Natural killer cell treated with Interleukin-12 subunit alpha and Interleukin-12 subunit beta and Interleukin-15 and Interleukin-18, amount 100 ng/mL, for 72 hours (primary cell): ENCODE measurements around the gene ATP1A2. TPM values are rescaled to one million over a fixed set of nuclear protein-coding genes. Genes with fewer than 3 reads are reported as not detected.

Source experiments
- ATAC-seq, 2 donors: fragments of 150-1000 bp; cut with Tn5 transposase in 1 of 2; sonication (Bioruptor Pico), chemical (Tn5 transposase) in 1 of 2; 2 replicates each; pipeline ENCODE4 v1.10.0; 2021
- DNase-seq: peaks from one replicate; pipeline ENCODE4 v3.0.0; 2022; ENCODE audit warnings: low spot score
- H3K27ac Mint-ChIP-seq, 2 donors: 1 replicate in 1 of 2; 2 replicates in 1 of 2; pipeline ENCODE4 v1.8.0; 2022; ENCODE audit warnings: mixed read lengths in 2 of 2, mild to moderate bottlenecking in 1 of 2, moderate library complexity in 1 of 2
- H3K27me3 Mint-ChIP-seq, 2 donors: 1 replicate in 1 of 2; 2 replicates in 1 of 2; pipeline ENCODE4 v1.8.0; 2022; ENCODE audit warnings: mixed read lengths in 2 of 2
- H3K36me3 Mint-ChIP-seq: one replicate; pipeline ENCODE4 v1.8.0; 2022; ENCODE audit warnings: mixed read lengths
- H3K4me1 Mint-ChIP-seq, 2 donors: 1 replicate in 1 of 2; 2 replicates in 1 of 2; pipeline ENCODE4 v1.8.0; 2022; ENCODE audit warnings: low read depth in 2 of 2, mixed read lengths in 2 of 2, mild to moderate bottlenecking in 1 of 2
- H3K4me3 Mint-ChIP-seq: one replicate; pipeline ENCODE4 v1.8.0; 2022; ENCODE audit warnings: mixed read lengths
- H3K9me3 Mint-ChIP-seq: 2 replicates; pipeline ENCODE4 v1.8.0; 2022; ENCODE audit warnings: mixed read lengths
- total RNA-seq, 2 donors: library from RNA; stranded (reverse); gene quantifications; one replicate each; pipeline ENCODE4 v1.2.3, GENCODE V29; 2022

ATP1A2 gene
- total RNA-seq, 2 donors from 2014 or later: not detected

- no peaks in the 10 kb centered on the region for H3K9me3 Mint-ChIP-seq
- peaks cover 20 to 28% of the 10 kb centered on the region in 2 donors for H3K27me3 Mint-ChIP-seq
- no peaks in the 10 kb centered on the region for H3K4me1 Mint-ChIP-seq
- H3K27ac Mint-ChIP-seq: no peak overlapping the region
- no peak for DNase-seq
- H3K36me3 Mint-ChIP-seq: no peaks in the 10 kb centered on the region
- ATAC-seq: no peak
- no peak overlapping the region for H3K4me3 Mint-ChIP-seq
Observed at GRCh38 chr1:160128636-160129035, 13.1 kb downstream of the ATP1A2 start.

- no peak overlapping the region for H3K27ac Mint-ChIP-seq
- no peaks in the 10 kb centered on the region for H3K4me1 Mint-ChIP-seq
- no peaks in the 10 kb centered on the region for H3K9me3 Mint-ChIP-seq
- no peak for DNase-seq
- no peak overlapping the region for H3K4me3 Mint-ChIP-seq
- H3K27me3 Mint-ChIP-seq: peaks cover 21 to 32% of the 10 kb centered on the region in 2 donors
- ATAC-seq: no peak
- no peaks in the 10 kb centered on the region for H3K36me3 Mint-ChIP-seq
Observed at GRCh38 chr1:160129046-160129445, 13.5 kb downstream of the ATP1A2 start.

- ATAC-seq (no peak), DNase-seq (no peak)
- no peaks in the 10 kb centered on the region for H3K9me3 Mint-ChIP-seq
- H3K27me3 Mint-ChIP-seq: peaks cover 20 to 37% of the 10 kb centered on the region in 2 donors
- no peaks in the 10 kb centered on the region for H3K4me1 Mint-ChIP-seq
- H3K4me3 Mint-ChIP-seq: no peak overlapping the region
- H3K27ac Mint-ChIP-seq: no peak overlapping the region
- no peaks in the 10 kb centered on the region for H3K36me3 Mint-ChIP-seq
Observed at GRCh38 chr1:160129558-160129957, 14.0 kb downstream of the ATP1A2 start.

GRCh38 chr1:160129966-160130365, 14.4 kb downstream of the ATP1A2 start:
- H3K27ac Mint-ChIP-seq: no peak overlapping the region
- H3K9me3 Mint-ChIP-seq: no peaks in the 10 kb centered on the region
- ATAC-seq (no peak), DNase-seq (no peak)
- no peaks in the 10 kb centered on the region for H3K4me1 Mint-ChIP-seq
- peaks cover 23 to 37% of the 10 kb centered on the region in 2 donors for H3K27me3 Mint-ChIP-seq
- no peaks in the 10 kb centered on the region for H3K36me3 Mint-ChIP-seq
- no peak overlapping the region for H3K4me3 Mint-ChIP-seq

GRCh38 chr1:160130486-160130885, 14.9 kb downstream of the ATP1A2 start:
- Mint-ChIP-seq H3K9me3 (no peaks in the 10 kb centered on the region), H3K27ac (no peak overlapping the region), H3K4me1 (no peaks in the 10 kb centered on the region), H3K27me3 (peaks cover 25 to 37% of the 10 kb centered on the region in 2 donors), H3K36me3 (no peaks in the 10 kb centered on the region), H3K4me3 (no peak overlapping the region)
- ATAC-seq (no peak), DNase-seq (no peak)

GRCh38 chr1:160130939-160131338, 15.4 kb downstream of the ATP1A2 start:
- Mint-ChIP-seq H3K9me3 (no peaks in the 10 kb centered on the region), H3K36me3 (no peaks in the 10 kb centered on the region), H3K4me1 (no peaks in the 10 kb centered on the region), H3K27me3 (peaks cover 25 to 37% of the 10 kb centered on the region in 2 donors), H3K4me3 (no peak overlapping the region), H3K27ac (no peak overlapping the region)
- DNase-seq (no peak), ATAC-seq (no peak)

- Mint-ChIP-seq H3K27ac (no peak overlapping the region), H3K4me1 (no peaks in the 10 kb centered on the region), H3K4me3 (no peak overlapping the region), H3K36me3 (no peaks in the 10 kb centered on the region), H3K9me3 (no peaks in the 10 kb centered on the region), H3K27me3 (peaks cover 25 to 37% of the 10 kb centered on the region in 2 donors)
- ATAC-seq (no peak), DNase-seq (no peak)
Observed at GRCh38 chr1:160131803-160132565, 16.4 kb downstream of the ATP1A2 start.

GRCh38 chr1:160133990-160134770, 18.6 kb downstream of the ATP1A2 start:
- H3K27me3 Mint-ChIP-seq: peaks cover 22 to 29% of the 10 kb centered on the region in 2 donors
- H3K4me3 Mint-ChIP-seq: no peak overlapping the region
- ATAC-seq: peak in 1 of 2 donors; percentile 8
- no peaks in the 10 kb centered on the region for H3K4me1 Mint-ChIP-seq
- no peaks in the 10 kb centered on the region for H3K9me3 Mint-ChIP-seq
- H3K27ac Mint-ChIP-seq: no peak overlapping the region
- DNase-seq: no peak
- H3K36me3 Mint-ChIP-seq: no peaks in the 10 kb centered on the region

GRCh38 chr1:160134791-160135572, 19.4 kb downstream of the ATP1A2 start:
- no peak for ATAC-seq
- no peak overlapping the region for H3K4me3 Mint-ChIP-seq
- H3K27ac Mint-ChIP-seq: no peak overlapping the region
- peaks cover 23 to 29% of the 10 kb centered on the region in 2 donors for H3K27me3 Mint-ChIP-seq
- H3K4me1 Mint-ChIP-seq: no peaks in the 10 kb centered on the region
- no peak for DNase-seq
- H3K36me3 Mint-ChIP-seq: no peaks in the 10 kb centered on the region
- no peaks in the 10 kb centered on the region for H3K9me3 Mint-ChIP-seq

- Mint-ChIP-seq H3K27me3 (peaks cover 28 to 35% of the 10 kb centered on the region in 2 donors), H3K36me3 (no peaks in the 10 kb centered on the region), H3K27ac (no peak overlapping the region), H3K4me1 (no peaks in the 10 kb centered on the region), H3K4me3 (no peak overlapping the region), H3K9me3 (no peaks in the 10 kb centered on the region)
- DNase-seq (no peak), ATAC-seq (no peak)
Observed at GRCh38 chr1:160136121-160136925, 20.8 kb downstream of the ATP1A2 start.

GRCh38 chr1:160136926-160137200, 21.3 kb downstream of the ATP1A2 start:
- no peaks in the 10 kb centered on the region for H3K4me1 Mint-ChIP-seq

GRCh38 chr1:160137216-160137862, 21.8 kb downstream of the ATP1A2 start:
- no peak overlapping the region for H3K27ac Mint-ChIP-seq
- DNase-seq: no peak

More at GRCh38 chr1:160136926-160137200, 21.3 kb downstream of the ATP1A2 start:
- ATAC-seq: no peak
- no peak for DNase-seq
- Mint-ChIP-seq H3K36me3 (no peaks in the 10 kb centered on the region), H3K27ac (no peak overlapping the region), H3K27me3 (peaks cover 27 to 37% of the 10 kb centered on the region in 2 donors), H3K9me3 (no peaks in the 10 kb centered on the region), H3K4me3 (no peak overlapping the region)

GRCh38 chr1:160139840-160140239, 24.3 kb downstream of the ATP1A2 start:
- Mint-ChIP-seq H3K27me3 (peaks cover 19 to 35% of the 10 kb centered on the region in 2 donors), H3K4me1 (no peaks in the 10 kb centered on the region), H3K36me3 (no peaks in the 10 kb centered on the region), H3K4me3 (no peak overlapping the region), H3K27ac (no peak overlapping the region), H3K9me3 (no peaks in the 10 kb centered on the region)
- no peak for DNase-seq
- ATAC-seq: no peak

More at GRCh38 chr1:160137216-160137862, 21.8 kb downstream of the ATP1A2 start:
- Mint-ChIP-seq H3K27me3 (peaks cover 24 to 36% of the 10 kb centered on the region in 2 donors), H3K4me3 (no peak overlapping the region), H3K4me1 (no peaks in the 10 kb centered on the region), H3K9me3 (no peaks in the 10 kb centered on the region), H3K36me3 (no peaks in the 10 kb centered on the region)
- no peak for ATAC-seq
